ENCODE measurements around the gene VCX. TPM values are rescaled to one million over a fixed set of nuclear protein-coding genes. Genes with fewer than 3 reads are reported as not detected.

Gene VCX
- total and polyA plus RNA-seq, 9 of the 15 experiments (the other 6 are each of a cell fraction or from before 2014, with no cell fraction given) = 0.83 to 35.3 (median 9.5) TPM

DNA sequence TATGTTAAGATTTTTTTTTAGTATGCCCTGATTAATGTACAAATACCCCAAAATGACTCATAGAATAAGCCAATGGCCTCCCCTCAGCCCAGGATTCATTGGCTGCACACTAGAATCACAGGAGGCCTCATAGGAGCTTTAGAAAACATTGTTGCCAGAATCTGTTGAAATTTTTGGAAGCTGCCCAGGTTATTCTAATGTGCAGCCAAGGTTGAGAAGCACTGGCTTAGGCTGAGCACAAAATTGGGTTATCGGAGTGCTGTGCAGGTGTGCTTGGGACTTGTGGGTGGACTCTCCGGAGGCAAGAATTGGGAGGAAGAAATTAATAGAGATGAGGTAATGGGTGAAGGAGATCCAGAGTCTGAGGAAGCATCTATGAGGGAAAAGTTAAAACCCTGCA lies 41.3 kb upstream of the VCX start (continued):
- TF ChIP-seq, protein P1, sequence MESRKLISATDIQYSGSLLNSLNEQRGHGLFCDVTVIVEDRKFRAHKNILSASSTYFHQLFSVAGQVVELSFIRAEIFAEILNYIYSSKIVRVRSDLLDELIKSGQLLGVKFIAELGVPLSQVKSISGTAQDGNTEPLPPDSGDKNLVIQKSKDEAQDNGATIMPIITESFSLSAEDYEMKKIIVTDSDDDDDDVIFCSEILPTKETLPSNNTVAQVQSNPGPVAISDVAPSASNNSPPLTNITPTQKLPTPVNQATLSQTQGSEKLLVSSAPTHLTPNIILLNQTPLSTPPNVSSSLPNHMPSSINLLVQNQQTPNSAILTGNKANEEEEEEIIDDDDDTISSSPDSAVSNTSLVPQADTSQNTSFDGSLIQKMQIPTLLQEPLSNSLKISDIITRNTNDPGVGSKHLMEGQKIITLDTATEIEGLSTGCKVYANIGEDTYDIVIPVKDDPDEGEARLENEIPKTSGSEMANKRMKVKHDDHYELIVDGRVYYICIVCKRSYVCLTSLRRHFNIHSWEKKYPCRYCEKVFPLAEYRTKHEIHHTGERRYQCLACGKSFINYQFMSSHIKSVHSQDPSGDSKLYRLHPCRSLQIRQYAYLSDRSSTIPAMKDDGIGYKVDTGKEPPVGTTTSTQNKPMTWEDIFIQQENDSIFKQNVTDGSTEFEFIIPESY (CRISPR knock-in tag; IDR thresholded peaks at IDR 0.05) = no peak

DNA sequence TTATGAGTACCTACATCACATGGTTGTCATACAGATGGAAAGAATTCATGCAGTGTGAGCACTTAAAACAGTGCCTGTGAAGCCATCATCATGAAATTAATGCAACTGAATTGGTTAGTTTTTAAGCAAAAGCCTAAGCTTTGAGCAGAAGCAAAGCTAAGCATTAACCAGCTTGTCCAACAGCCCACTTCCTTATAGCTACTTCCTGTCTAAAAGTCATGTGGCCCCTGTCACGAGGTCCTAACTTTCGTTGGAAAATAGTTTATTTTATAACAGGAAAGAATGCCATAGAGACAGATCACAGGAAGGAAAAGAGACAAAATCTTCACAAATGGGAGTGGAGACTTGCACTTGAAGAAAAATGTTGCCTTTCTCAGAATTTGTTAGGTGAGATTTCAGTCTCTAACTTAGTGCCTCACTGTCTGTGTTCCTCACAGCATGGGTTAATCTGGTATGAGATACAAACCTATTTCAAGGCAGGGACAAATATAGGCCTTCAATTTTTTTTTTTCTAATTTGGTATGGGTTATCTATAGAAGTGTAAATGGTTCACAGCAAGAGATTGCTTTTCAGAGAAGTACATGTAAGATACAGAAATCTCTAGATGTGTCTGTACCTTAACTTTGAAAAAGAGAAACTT lies 27.7 kb upstream of the VCX start:
- no TSS peak for BruUV-seq (replicated peaks)
- intact Hi-C loops (cut with micrococcal nuclease) (no loop called here), in situ Hi-C loops (cut with MboI) (no loop called here)

More for the DNA sequence above, 27.7 kb upstream of the VCX start:
- no peak overlapping the region for H3K4me3 ChIP-seq
- TF ChIP-seq CBFA2T2 (conservative IDR thresholded peaks at IDR 0.05) (no peak), TAF1 (IDR thresholded peaks at IDR 0.05; ENCODE audit: control insufficient read depth, extremely low read depth, insufficient read depth, low read length, severe bottlenecking) (no peak), ZNF444 (CRISPR knock-in tag; IDR thresholded peaks at IDR 0.05) (no peak), DDX20 (tag; IDR thresholded peaks at IDR 0.05; ENCODE audit: low read depth) (no peak), NCOR1 (IDR thresholded peaks at IDR 0.05) (no peak), TAF9B (IDR thresholded peaks at IDR 0.05; ENCODE audit: partially characterized antibody) (no peak), RUNX1 (IDR thresholded peaks at IDR 0.05; ENCODE audit: low read depth) (no peak), RNF2 (IDR thresholded peaks at IDR 0.05) (no peak), HNRNPH1 (optimal IDR thresholded peaks at IDR 0.05; ENCODE audit: low read depth, low read length) (no peak)
- TF ChIP-seq, protein P2, sequence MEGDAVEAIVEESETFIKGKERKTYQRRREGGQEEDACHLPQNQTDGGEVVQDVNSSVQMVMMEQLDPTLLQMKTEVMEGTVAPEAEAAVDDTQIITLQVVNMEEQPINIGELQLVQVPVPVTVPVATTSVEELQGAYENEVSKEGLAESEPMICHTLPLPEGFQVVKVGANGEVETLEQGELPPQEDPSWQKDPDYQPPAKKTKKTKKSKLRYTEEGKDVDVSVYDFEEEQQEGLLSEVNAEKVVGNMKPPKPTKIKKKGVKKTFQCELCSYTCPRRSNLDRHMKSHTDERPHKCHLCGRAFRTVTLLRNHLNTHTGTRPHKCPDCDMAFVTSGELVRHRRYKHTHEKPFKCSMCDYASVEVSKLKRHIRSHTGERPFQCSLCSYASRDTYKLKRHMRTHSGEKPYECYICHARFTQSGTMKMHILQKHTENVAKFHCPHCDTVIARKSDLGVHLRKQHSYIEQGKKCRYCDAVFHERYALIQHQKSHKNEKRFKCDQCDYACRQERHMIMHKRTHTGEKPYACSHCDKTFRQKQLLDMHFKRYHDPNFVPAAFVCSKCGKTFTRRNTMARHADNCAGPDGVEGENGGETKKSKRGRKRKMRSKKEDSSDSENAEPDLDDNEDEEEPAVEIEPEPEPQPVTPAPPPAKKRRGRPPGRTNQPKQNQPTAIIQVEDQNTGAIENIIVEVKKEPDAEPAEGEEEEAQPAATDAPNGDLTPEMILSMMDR (IDR thresholded peaks at IDR 0.05 in 2 of 3, conservative IDR thresholded peaks at IDR 0.05 in 1 of 3; ENCODE audit: insufficient read depth in 2 of 3, low read depth in 1 of 3, low read length in 3 of 3) = no peak
- TF ChIP-seq, protein P3, sequence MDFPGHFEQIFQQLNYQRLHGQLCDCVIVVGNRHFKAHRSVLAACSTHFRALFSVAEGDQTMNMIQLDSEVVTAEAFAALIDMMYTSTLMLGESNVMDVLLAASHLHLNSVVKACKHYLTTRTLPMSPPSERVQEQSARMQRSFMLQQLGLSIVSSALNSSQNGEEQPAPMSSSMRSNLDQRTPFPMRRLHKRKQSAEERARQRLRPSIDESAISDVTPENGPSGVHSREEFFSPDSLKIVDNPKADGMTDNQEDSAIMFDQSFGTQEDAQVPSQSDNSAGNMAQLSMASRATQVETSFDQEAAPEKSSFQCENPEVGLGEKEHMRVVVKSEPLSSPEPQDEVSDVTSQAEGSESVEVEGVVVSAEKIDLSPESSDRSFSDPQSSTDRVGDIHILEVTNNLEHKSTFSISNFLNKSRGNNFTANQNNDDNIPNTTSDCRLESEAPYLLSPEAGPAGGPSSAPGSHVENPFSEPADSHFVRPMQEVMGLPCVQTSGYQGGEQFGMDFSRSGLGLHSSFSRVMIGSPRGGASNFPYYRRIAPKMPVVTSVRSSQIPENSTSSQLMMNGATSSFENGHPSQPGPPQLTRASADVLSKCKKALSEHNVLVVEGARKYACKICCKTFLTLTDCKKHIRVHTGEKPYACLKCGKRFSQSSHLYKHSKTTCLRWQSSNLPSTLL (IDR thresholded peaks at IDR 0.05) = no peak
- H2AFZ ChIP-seq (ENCODE audit: low read depth, low read length) = no peak overlapping the region
- ChIA-PET POLR2A (no interaction called here), CTCF (ENCODE audit: low intra/inter-chr PET ratio) (no interaction called here)
- no peaks in the 10 kb centered on the region for H3K9me3 ChIP-seq (replicated peaks; ENCODE audit: control insufficient read depth, insufficient read depth, low read depth, low read length)
- H3K27ac ChIP-seq (ENCODE audit: extremely low read depth, low read depth, low read length) = no peak overlapping the region
- no peak overlapping the region for H3K9ac ChIP-seq (ENCODE audit: insufficient read depth in 1 of 2, low read depth in 2 of 2, low read length in 2 of 2)
- WGBS (ENCODE audit: insufficient coverage, low coverage, missing lambda C conversion rate) = 0% methylated on average over 2 of the region's 2 CpGs
- no peaks in the 10 kb centered on the region for H3K9me1 ChIP-seq (ENCODE audit: control insufficient read depth, insufficient read depth, low read length)
- no peaks in the 10 kb centered on the region for H3K27me3 ChIP-seq (ENCODE audit: control insufficient read depth in 2 of 2, insufficient read depth in 2 of 2, low read length in 2 of 2)
- ATAC-seq = no peak
- no peaks in the 10 kb centered on the region for H3K4me1 ChIP-seq (replicated peaks in 1 of 2; ENCODE audit: control insufficient read depth in 2 of 2, insufficient read depth in 2 of 2, low read length in 2 of 2)
- no peaks in the 10 kb centered on the region for H3K79me2 ChIP-seq (ENCODE audit: control insufficient read depth, insufficient read depth, low read length)
- no peak for FAIRE-seq
- no peak for DNase-seq (ENCODE audit: extremely low read depth in 1 of 4, low spot score in 3 of 4)
- H3K36me3 ChIP-seq (ENCODE audit: control insufficient read depth, insufficient read depth, low read length) = no peaks in the 10 kb centered on the region
- no peaks in the 10 kb centered on the region for H4K20me1 ChIP-seq (replicated peaks; ENCODE audit: control insufficient read depth, insufficient read depth, low read length)
- H3K4me2 ChIP-seq (ENCODE audit: insufficient read depth, low read length) = no peak overlapping the region

Data from K562 (cell line).